Measurements from ENCODE around the gene PROM1. TPM values are rescaled to one million over a fixed set of nuclear protein-coding genes. Genes with fewer than 3 reads are reported as not detected.

PROM1 gene
- total and polyA plus RNA-seq, 2 of the 4 experiments (the other 2 are of a cell fraction), result not detected

DNA sequence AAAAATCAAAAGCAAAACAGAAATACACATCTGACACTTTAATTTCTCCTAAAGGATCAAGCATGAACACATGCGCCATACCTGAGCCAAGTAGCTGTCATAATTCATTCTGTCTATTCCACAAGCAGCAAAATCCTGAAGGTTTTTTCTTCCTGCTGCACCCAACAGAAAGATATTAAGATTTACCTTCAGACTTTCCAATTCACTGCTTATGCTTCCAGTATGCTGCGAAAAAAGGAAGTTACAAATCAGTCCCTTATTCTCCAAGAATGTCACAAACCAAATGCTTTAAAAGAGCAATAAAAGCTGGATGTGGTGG is 91.7 kb downstream of the PROM1 start:
- Histone ChIP-seq H3K4me3 (ENCODE audit: insufficient read depth, low read depth, low read length) (no peak overlapping the region), H2AFZ (replicated peaks; ENCODE audit: low read length, poor library complexity) (no peak overlapping the region), H4K8ac (ENCODE audit: low read depth in 2 of 2, low read length in 2 of 2) (no peak overlapping the region), H3K9me3 (ENCODE audit: control insufficient read depth, insufficient read depth, low read length) (no peaks in the 10 kb centered on the region), H2AK5ac (ENCODE audit: low read depth, low read length) (no peak overlapping the region), H2BK5ac (ENCODE audit: low read depth, low read length, poor library complexity, severe bottlenecking) (no peak overlapping the region), H3K36me3 (ENCODE audit: control insufficient read depth, insufficient read depth, low read length) (no peaks in the 10 kb centered on the region), H4K5ac (ENCODE audit: low read depth, low read length) (no peak overlapping the region), H2AK9ac (replicated peaks; ENCODE audit: low read depth, low read length, poor library complexity) (no peak overlapping the region), H3K9me1 (ENCODE audit: insufficient read depth, low read length) (no peaks in the 10 kb centered on the region), H3K14ac (replicated peaks; ENCODE audit: low read depth, low read length) (no peak overlapping the region), H3K56ac (ENCODE audit: extremely low read depth, insufficient read depth, low read length) (no peak overlapping the region), H3K4ac (ENCODE audit: low read depth, low read length) (no peak overlapping the region), H4K20me1 (ENCODE audit: insufficient read depth, low read length) (no peaks in the 10 kb centered on the region), H3K27me3 (ENCODE audit: control insufficient read depth, insufficient read depth, low read length) (peaks cover 20% of the 10 kb centered on the region), H3K23ac (ENCODE audit: low read depth, low read length) (no peak overlapping the region), H3K27ac (ENCODE audit: insufficient read depth, low read length) (no peak overlapping the region), H3K4me1 (ENCODE audit: control insufficient read depth, insufficient read depth, low read length) (no peaks in the 10 kb centered on the region), H3K79me1 (ENCODE audit: low read depth in 1 of 2, low read length in 2 of 2) (no peaks in the 10 kb centered on the region), H3K9ac (ENCODE audit: low read depth, low read length) (no peak overlapping the region), H3K4me2 (ENCODE audit: low read depth, low read length) (no peak overlapping the region), H4K91ac (ENCODE audit: insufficient read depth, low read depth, low read length) (no peak overlapping the region), H2BK120ac (ENCODE audit: low read depth, low read length) (no peak overlapping the region), H2BK15ac (ENCODE audit: low read depth, low read length) (no peak overlapping the region), H3K18ac (ENCODE audit: low read depth, low read length) (no peak overlapping the region), H2BK20ac (ENCODE audit: low read depth, low read length) (no peak overlapping the region)
- no peak for ATAC-seq (ENCODE audit: low read depth)
- in situ Hi-C loops (cut with MboI; ENCODE audit: low sequenced_read_pairs) (no loop called here), dilution Hi-C loops (cut with HindIII; ENCODE audit: low sequenced_read_pairs, unreplicated experiment) (no loop called here), intact Hi-C loops (cut with micrococcal nuclease) (no loop called here)
- TF ChIP-seq MXI1 (IDR thresholded peaks at IDR 0.05; ENCODE audit: borderline replicate concordance, low read depth, low read length) (no peak), FOS (IDR thresholded peaks at IDR 0.05; ENCODE audit: low read depth, low read length) (no peak), RCOR1 (IDR thresholded peaks at IDR 0.05; ENCODE audit: insufficient replicate concordance, low read length) (no peak), CEBPB (IDR thresholded peaks at IDR 0.05; ENCODE audit: low read depth, low read length) (no peak), BHLHE40 (IDR thresholded peaks at IDR 0.05; ENCODE audit: low read depth, low read length) (no peak), SMC3 (IDR thresholded peaks at IDR 0.05; ENCODE audit: low read depth, low read length) (no peak), POLR2A (IDR thresholded peaks at IDR 0.05; ENCODE audit: low read depth, low read length) (no peak), MAZ (IDR thresholded peaks at IDR 0.05; ENCODE audit: borderline replicate concordance, low read depth, low read length) (no peak)
- TF ChIP-seq, protein P1, sequence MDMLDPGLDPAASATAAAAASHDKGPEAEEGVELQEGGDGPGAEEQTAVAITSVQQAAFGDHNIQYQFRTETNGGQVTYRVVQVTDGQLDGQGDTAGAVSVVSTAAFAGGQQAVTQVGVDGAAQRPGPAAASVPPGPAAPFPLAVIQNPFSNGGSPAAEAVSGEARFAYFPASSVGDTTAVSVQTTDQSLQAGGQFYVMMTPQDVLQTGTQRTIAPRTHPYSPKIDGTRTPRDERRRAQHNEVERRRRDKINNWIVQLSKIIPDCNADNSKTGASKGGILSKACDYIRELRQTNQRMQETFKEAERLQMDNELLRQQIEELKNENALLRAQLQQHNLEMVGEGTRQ (IDR thresholded peaks at IDR 0.05; ENCODE audit: low read depth, low read length), result no peak
- TF ChIP-seq, protein P2, sequence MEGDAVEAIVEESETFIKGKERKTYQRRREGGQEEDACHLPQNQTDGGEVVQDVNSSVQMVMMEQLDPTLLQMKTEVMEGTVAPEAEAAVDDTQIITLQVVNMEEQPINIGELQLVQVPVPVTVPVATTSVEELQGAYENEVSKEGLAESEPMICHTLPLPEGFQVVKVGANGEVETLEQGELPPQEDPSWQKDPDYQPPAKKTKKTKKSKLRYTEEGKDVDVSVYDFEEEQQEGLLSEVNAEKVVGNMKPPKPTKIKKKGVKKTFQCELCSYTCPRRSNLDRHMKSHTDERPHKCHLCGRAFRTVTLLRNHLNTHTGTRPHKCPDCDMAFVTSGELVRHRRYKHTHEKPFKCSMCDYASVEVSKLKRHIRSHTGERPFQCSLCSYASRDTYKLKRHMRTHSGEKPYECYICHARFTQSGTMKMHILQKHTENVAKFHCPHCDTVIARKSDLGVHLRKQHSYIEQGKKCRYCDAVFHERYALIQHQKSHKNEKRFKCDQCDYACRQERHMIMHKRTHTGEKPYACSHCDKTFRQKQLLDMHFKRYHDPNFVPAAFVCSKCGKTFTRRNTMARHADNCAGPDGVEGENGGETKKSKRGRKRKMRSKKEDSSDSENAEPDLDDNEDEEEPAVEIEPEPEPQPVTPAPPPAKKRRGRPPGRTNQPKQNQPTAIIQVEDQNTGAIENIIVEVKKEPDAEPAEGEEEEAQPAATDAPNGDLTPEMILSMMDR (conservative IDR thresholded peaks at IDR 0.05; ENCODE audit: low read depth, low read length), result no peak
- no TSS peak for BruUV-seq (replicated peaks)
- CTCF ChIA-PET, result interaction anchor here (0.8 kb wide), 1 partner anchor 187 kb away, joined by 3 read pairs; no protein-coding TSS in a partner anchor
- DNase-seq, result no peak
- no CpG with 5 or more reads among the region's 2 CpGs for WGBS, 2 experiments (ENCODE audit: extremely low coverage in 2 of 2, insufficient read length in 1 of 2)
- POLR2A ChIA-PET (ENCODE audit: unreplicated experiment), result no interaction called here
